A673 (cell line): ENCODE results near the gene ACVRL1.

Experiments used
- CTCF ChIP-seq: fragments of 300-800, 200-600 bp; sonication (generic); conservative IDR thresholded peaks from 2 replicates; pipeline ENCODE4 v1.5.1; 2017; ENCODE audit warnings: low read depth, mild to moderate bottlenecking, antibody characterized with exemption, low read length, moderate library complexity, mixed read lengths
- EZH2 ChIP-seq: fragments of 200-600 bp; sonication (generic); IDR thresholded peaks from 2 replicates; pipeline ENCODE4 v1.6.1; 2017; ENCODE audit warnings: borderline replicate concordance, low read depth, mild to moderate bottlenecking, mixed read lengths, antibody characterized with exemption, low read length; ENCODE audit not compliant: poor library complexity, severe bottlenecking

GRCh38 chr12:51942501-51943000, 35.2 kb downstream of the ACVRL1 start:
- TF ChIP-seq CTCF (no peak), EZH2 (no peak)
